CD4-positive, alpha-beta T cell treated with Interleukin-15 for 4 hours (primary cell): Measurements from ENCODE around the gene ATP5PF.
A peak's percentile ranks its signal among the peaks of the same experiment; 100 is the strongest.
"Not testable (repeated sequence)": the region's sequence is repeated elsewhere in the genome, so short reads cannot be mapped to it uniquely, and the experiment has no call there.

ENCODE experiments used
- DNase-seq: peaks from one replicate; pipeline ENCODE4 v3.0.0-alpha.2; 2020; ENCODE audit warnings: low spot score

ATP5PF gene, protein sequence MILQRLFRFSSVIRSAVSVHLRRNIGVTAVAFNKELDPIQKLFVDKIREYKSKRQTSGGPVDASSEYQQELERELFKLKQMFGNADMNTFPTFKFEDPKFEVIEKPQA

DNA sequence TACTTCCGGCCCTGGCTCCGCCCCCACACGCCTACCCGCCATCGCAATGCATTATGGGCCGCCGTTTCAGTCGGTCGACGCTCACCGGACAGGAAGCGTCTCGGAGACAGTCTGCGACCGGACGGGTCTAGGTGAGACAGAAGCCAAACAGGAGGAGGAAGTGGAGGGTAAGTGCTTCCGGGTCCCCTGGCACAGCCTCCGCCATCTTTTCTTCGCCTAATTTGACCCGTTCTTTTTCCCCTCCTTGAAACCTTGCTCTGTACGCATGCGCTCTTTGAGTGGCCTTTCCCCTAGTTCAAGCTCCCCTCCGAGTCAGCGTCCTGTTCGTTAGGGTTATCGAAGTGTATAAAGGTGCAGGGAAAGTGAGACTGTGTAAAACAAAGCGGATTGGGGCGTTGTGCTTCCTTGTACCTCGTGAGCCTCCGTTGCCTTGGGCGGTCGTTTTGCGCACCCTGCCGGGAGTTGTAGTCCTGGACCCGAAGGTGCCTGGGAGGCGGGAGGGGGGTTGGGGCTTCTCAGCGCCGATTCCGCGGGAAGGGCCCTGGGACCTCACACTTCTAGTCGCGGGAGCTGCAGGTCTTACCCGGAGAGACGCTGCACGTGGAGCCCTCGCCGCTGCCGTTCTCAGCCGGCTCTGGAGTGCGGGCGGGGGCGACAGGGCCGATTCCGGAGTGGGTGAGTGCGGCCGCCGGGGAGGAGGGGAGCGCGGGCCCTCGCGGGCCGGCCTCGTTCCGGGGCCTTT lies at the start of gene ATP5PF, which contains the start of gene GABPA:
Gene ATP5PF (minus strand): TSS at position 1 of the 742 bp plus-strand sequence. CDS start 5,110 bp downstream, outside the sequence.
Gene GABPA (plus strand): TSS at position 69 of the 742 bp plus-strand sequence. CDS start 6,627 bp downstream, outside the sequence.
- peak; percentile 97 for DNase-seq

DNA sequence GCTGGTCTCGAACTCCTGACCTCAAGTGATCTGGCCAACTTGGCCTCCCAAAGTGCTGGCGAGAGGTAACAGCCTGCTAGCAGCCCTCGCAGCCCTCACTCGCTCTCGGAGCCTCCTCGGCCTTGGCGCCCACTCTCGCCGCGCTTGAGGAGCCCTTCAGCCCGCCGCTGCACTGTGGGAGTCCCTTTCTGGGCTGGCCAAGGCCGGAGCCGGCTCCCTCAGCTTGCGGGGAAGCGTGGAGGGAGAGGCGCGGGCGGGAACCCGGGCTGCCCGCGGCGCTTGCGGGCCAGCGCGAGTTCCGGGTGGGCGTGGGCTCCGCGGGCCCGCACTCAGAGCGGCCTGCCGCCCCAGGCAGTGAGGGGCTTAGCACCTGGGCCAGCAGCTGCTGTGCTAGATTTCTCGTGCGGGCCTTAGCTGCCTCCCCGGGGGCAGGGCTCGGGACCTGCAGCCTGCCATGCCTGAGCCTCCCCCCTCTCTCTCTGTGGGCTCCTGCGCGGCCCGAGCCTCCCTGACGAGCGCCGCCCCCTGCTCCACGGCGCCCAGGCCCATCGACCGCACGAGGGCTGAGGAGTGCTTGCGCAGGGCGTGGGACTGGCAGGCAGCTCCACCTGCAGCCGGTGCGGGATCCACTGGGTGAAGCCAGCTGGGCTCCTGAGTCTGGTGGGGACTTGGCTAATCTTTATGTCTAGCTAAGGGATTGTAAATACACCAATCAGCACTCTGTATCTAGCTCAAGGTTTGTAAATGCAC lies 43.6 kb upstream of the ATP5PF start:
- not testable (repeated sequence) for DNase-seq

DNA sequence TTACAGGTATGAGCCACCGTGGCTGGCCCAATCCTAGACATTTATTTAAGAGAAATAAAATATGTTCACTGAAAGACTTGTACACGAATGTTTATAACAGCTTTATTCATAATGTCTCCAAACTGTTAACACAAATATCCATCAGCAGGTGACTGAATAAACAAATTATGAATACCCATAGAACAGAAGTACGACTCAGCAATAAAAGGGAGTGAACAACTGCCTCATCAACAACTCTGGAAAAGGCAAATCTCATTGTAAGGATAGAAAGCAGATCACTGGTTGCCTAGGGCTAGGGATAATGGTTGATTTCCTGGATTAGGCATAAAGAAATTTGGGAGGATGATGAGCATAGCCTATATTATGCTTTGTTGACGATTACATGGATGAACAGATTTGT lies 41.7 kb upstream of the ATP5PF start:
- DNase-seq: no peak

DNA sequence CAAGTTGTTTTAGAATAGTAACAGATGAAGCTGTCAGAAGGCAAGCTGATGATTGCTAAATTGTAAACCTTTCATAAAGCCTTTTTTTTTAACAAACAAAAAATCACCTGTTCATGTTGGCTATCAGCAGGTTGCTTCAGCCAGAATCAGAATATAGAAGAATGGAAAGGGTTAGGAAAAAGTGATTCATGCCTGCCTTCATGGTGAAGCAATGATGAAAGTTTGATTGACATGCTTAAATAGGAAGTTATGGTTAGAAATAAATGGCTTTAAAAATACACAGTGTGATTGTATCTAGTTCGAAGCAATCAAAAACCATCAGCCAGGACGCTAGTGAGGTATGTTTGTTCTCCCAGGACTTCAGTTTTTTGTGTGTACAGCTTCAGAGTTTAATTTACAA lies 38.0 kb upstream of the ATP5PF start:
- no peak for DNase-seq

DNA sequence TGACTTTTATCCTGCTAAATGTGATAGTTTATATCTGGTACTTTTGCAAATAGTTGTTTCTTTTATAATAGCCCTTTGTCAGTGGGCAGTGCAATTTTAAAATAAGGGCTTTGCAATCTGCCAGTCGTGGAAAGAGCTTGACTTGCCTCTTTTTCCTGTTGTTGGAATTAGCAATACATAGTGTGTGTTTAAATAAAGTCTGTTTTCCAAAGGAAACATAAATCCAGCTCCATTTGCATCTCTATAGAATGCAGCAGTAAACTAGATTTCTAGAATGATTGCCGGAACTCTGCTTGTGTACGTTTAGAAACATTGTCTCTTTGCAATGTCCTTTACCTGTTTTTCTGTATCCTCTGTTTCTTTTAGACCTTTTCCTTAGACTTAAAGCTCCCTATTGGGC lies 33.2 kb upstream of the ATP5PF start:
- DNase-seq: no peak

DNA sequence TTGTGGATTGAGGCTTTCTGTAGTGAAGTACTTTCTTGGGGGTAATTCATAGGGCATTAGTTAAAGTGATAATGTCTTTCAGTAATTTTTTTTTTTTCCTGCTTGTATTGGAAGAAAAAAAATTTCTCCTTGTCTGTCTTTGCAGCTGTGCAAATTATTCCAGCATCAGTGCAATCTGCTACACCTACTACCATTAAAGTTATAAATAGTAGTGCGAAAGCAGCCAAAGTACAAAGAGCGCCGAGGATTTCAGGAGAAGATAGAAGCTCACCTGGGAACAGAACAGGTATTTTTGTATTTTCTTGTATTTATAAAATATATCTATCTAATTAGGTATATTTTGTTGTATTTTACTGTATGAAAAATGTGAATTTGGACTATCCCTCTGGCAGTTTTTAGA lies 29.4 kb upstream of the ATP5PF start:
- DNase-seq: no peak

DNA sequence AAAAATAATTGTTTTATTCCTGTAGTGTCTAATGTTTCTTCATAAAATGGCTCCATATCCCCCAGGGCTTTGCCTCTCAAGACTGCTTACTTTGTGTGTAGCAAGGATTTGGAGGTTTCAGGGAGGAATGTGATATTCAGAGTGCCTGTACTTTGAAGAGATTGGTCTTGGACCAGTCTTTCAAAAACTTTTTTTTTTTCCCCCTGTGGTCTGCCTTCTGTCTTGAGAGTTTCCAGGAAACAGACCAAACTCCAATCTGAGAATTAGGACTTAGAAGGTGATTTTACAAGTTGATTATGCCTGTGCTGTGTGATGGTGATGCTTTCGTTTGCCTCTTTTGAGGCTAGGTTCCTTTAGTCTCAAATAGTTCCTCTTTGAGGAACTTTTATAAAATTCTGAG lies 26.0 kb upstream of the ATP5PF start:
- DNase-seq: no peak

DNA sequence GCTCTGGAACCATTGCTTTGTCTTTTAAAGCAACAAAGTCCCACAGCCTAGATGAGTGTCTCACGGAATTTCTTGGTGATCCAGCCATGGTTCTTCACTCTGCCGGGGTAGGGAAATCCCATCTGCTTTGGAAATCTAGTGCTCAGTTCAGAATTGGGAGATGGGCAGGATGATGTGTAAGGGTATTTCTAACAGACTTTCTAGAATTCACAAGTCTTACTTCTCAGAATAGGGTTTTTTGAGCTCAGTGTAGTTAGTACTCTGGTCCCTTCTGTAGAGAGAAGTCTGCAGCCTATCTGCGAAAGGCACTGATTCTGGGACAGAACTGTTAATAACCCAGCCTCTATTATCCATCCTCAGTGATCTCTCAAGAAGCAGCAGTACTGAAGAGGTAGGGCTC lies 25.4 kb upstream of the ATP5PF start:
- DNase-seq: no peak

DNA sequence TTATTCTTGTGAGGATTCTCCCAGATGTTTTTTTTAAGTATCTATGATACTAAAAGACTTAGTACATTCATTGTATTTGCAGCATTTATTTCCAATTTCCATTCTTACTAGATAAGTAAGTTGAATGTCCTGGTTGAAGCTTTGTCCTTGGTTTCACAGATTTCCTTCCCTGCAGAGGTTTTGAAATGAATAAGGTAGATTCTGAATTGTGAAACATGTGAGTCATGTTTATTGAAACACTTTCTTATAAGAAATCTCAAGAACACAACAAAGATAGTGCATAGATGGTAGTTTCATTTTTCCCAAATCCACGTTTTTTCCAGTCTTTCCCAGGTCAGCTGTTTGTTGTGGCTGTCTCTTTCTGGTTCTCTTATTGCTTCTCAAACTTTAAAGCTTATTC lies 24.9 kb upstream of the ATP5PF start:
- no peak for DNase-seq

DNA sequence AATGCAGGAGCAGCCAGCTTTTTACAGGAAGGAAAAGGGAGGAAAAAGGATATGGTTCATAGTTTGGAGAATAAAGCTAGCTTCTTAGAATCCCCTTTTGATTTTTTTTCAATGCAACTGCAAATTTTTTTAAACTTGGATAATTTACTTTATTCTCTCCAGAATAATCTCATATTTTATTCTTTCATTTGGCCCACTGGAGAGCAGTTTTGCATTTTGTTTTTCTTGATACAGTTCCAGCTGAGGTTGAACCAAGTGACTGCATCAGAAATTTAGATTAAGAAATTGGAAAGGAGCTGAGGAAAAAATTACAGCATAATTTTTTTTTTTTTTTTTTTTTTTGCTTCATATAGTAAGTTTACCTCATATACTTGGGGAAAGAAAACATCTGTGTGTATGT lies 22.8 kb upstream of the ATP5PF start:
- no peak for DNase-seq

DNA sequence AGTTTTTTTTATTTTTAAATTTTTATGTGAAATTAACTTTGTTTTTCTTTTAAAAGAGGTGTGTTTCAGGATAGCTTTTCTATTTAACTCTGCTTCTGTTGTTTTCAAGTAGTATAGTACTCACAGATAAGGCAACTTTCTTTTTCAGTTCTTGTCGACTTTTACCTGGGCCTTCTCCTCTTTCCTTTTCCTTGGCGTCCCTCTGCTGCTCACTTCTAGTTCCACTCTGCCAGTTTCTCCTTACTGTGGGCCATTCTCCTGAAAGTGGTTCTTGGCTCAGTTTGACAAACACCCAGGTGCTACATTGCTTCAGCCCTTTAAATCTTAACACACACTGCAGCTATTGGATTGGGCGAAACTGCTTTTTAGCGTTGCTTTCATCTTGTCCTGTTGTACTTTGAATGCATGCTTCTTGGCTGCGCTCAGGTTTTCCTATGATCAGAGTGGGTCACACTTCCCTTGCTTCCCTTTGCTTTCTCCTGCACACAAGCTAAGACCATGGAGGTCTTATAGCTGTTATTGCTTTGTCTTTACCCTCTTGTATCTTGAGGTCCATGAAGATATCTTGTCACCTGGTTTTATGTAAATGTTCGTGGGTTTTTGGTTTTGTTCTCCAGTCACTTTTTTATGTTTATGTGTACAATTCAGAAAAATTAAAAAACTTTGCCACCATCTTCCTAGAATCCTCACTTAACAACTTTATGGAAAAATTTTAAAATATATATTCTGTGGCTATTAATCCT lies 21.7 kb upstream of the ATP5PF start:
- no peak for DNase-seq

DNA sequence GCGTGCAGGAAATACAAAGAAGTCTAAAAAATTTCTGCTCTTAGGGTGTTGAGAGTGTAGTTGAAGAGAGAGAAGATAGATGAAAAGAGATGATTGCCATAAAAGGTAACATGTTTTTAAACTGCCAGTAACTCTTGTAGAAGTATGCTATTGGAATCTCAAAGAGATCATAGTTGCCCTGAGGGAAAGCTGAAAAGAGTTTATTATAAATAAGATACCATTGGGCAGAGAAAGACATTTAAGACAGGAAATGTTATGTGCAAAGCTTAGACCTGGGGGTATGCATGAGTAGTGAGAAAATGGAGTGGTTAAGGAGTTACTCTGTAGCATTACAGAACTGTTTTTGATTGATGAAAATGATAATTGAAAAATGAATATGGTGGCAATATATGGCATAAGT lies 17.7 kb upstream of the ATP5PF start:
- DNase-seq: no peak

DNA sequence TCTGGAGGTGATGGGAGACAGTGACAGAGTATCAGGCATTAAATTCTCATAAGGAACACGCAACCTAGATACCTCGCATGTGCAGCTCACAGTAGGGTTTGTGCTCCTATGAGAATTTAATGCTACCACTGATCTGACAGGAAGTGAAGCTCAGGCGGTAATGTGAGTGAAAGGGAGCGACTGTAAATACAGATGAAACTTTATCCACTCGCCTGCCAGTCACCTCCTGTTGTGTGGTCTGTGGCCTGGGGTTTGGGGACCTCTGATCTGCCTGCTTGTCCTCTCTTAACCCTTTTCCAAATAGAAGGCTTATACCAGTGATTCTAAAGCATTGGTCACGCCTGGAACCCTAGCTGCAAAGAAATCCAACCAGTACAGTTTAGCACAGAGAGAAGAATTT lies 15.4 kb upstream of the ATP5PF start:
- no peak for DNase-seq

DNA sequence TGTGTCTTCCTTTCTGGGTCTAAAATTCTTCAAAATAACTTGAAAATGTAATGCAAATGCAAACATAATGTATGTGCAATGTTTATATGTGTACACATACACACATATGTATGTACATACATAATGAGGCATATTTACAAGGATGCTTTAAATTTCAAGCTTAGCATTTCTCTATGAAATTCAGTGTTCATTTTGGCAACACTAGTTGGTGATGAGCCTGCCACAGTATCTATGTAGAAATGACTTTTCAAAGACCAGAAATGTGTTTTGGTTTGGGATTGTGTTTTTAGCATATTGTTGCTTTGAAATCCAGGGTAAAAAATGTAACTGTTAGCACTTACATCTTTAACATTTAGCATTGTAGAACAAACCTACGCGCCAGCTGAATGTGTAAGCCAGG lies 10.2 kb upstream of the ATP5PF start:
- DNase-seq: no peak

DNA sequence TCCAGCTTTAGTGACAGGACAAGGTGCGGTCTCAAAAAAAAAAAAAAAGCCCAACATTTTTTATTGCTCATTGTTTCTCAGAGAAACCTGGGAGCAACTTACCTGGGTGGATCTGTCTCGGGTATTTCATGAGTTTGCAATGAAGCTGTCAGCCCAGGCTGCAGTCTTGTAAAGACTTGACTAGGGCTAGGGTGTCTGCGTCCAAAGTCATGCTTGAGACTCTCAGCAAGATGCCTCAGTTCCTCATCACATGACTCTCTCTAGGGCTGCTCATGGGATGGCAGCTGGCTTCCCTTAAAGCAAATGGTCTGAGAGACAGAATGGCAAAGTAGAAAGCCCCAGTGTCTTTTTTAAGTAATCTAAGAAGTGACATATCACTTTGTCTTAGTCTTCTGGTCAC lies 8.2 kb upstream of the ATP5PF start:
- DNase-seq: no peak

DNA sequence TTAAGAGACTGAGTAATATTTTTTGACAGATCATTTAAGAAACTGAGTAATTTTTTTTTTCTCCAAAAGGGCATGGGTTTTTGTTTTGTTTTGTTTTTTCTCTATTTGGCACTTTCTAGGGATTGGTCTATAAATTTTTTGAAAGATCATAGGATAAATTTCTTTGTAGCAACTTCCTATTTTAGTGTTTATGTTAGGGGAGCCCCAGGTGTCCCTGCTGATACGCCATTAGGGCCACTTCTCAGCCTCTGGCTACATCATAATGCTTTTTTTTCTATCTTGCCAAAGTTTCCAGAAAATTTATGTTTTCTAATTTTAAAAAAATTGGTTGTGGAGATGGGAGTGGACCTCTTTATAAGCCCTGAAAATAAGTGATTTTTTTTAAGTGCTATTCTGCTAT lies 2.7 kb upstream of the ATP5PF start:
- DNase-seq: no peak

DNA sequence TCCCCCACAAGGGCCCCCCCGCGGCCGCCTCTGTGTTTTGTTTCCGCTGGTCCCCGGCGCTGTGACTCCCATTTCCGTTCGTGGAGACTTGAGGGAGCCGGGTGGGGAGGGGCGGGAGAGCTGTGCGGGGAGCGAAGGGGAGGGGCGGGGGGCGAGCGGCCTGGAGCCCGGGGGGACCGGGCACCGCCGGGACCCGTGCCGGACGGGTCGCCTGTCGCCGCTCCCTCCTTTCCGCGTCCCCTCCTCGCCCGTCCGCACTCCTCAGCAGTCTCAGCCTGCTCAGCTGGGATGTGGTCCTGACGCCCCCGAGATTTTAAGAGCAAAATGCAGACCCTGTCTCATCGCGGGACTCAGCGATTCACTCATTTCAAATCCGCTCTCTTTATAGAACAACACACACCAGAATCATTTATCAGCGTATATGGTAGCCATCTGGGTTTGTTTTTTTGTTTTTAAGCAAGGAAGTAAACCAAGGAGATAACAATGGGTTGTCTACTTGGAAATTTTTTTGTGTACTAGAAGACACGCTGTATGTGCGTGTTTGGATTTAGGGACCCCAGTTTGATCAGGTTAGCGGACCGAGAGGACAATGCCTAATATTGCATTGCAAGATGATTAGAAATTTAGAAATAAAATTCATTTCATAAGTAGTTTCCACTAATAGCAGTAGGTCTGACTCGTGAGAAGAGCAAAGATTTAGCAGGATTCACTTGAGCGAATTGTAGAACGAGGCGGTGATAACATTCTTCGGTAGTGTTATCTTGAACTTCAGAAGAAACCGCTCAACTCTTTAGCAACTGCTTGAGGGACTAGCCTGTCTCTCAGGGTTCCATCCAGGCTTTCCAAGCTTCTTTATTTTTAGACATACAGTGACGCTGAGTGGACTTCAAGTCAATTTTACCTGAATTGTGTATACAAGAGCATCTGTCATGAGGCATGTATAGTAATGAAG lies 1.2 kb upstream of the ATP5PF start:
- peak; percentile 72 for DNase-seq

DNA sequence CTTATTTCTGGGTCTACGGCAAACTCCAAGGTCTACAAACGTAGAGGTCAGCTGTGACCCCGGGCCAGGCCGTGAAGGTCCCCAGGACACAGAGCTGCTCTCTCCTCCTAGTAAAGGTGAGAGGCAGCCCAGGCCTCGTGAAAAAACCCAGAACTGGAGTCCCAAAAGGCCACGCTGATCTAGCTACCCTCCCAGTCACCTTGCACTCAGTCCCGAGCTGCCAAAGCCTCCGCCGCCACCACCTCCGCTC lies 125 bp downstream of the ATP5PF start:
- DNase-seq: no peak

DNA sequence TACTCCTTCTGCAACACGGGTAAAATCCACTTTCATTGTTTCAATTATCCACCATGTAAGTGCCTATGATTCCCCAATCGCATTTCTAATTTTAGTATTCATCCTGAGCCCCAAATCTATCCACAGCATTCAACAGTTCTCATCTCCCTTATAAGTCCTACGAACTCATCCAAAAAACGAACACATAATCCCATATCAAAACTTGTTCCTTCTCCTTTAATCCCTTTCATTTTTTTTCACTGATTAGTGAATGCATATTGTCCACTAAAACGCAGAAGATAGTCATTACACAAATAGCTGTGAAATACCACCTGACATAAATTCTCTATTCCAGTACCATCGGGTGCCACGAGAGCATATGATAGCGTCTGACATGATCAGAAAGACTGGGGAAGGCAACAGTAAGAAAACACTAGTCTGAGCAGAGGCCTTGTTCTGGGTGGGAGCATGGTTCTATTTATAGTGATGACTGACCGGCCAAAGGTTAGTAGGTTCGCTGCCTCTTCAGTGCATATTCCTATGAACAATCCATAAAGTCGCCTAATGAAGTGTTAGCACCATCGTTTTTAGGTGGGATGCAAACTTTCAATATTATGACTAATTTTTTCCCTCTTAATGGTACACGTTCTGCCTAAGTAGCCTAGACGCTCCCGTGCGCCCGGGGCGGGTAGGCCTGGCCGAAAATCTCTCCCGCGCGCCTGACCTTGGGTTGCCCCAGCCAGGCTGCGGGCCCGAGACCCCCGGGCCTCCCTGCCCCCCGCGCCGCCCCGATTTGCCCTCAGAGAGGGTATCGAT lies 648 bp downstream of the ATP5PF start:
- no peak for DNase-seq

DNA sequence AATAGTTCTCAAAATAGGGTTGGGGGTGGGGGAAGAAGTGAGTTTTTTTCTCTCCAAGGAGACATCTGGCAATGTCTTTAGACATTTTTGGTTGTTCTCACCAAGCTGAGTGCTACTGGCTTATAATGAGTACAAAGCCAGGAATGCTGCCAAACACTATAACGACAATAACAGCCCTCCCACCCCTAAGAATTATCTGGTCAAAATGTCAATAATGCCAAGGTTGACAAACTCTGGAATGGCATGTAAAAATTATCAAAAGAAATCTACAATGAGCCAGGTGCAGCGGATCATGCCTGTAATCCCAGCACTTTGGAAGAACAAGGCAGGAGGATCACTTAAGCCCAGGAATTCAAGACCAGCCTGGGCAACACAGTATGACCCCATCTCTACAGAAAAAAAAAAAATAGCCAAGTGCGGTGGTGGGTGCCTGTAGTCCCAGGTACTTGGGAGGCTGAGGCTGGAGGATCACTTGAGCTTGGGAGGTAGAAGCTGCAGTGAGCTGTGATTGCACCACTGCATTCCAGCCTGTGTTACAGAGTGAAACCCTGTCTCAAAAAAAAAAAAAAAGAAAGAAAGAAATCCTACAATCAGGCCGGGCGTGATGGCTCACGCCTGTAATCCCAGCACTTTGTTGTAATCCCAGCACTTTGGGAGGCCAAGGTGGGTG lies 2.5 kb downstream of the ATP5PF start:
- DNase-seq: no peak
